HepG2 (cell line): ENCODE results near the gene CLCN1. TPM values are rescaled to one million over a fixed set of nuclear protein-coding genes. Genes with fewer than 3 reads are reported as not detected.
A peak's percentile ranks its signal among the peaks of the same experiment; 100 is the strongest.

Source experiments
- ATM ChIP-seq: fragments of 450-650 bp; IDR thresholded peaks from 2 replicates; pipeline ENCODE4 v1.7.1; 2017; ENCODE audit warnings: mild to moderate bottlenecking, borderline replicate concordance
- CBX5 ChIP-seq: sonication (generic); formaldehyde crosslinking; IDR thresholded peaks from 2 replicates; pipeline ENCODE4 v1.4.0; 2020; ENCODE audit warnings: missing genetic modification reagents, borderline replicate concordance
- CERS6 ChIP-seq: sonication (generic); formaldehyde crosslinking; IDR thresholded peaks from 2 replicates; pipeline ENCODE4 v1.5.0; 2020; ENCODE audit warnings: missing genetic modification reagents
- HINFP ChIP-seq: sonication (generic); formaldehyde crosslinking; IDR thresholded peaks from 2 replicates; pipeline ENCODE4 v1.4.0; 2020; ENCODE audit warnings: low read depth, mild to moderate bottlenecking, missing genetic modification reagents
- KDM5A ChIP-seq: fragments of 200-600 bp; sonication (generic); IDR thresholded peaks from 2 replicates; pipeline ENCODE4 v1.7.0; 2018; ENCODE audit warnings: antibody characterized with exemption, mild to moderate bottlenecking, low read length, borderline replicate concordance
- NAIF1 ChIP-seq: sonication (generic); formaldehyde crosslinking; IDR thresholded peaks from 2 replicates; pipeline ENCODE4 v1.5.0; 2020; ENCODE audit warnings: mild to moderate bottlenecking, missing genetic modification reagents, borderline replicate concordance
- NR2F1 ChIP-seq, 2 experiments: fragments of 450-650 bp in 1 of 2; formaldehyde crosslinking in 1 of 2; IDR thresholded peaks; 2 replicates each; pipeline versions ENCODE4 v1.5.0 to v1.6.1; 2016 to 2020; ENCODE audit warnings: mild to moderate bottlenecking in 1 of 2, missing compliant biosample characterization in 1 of 2, missing genetic modification reagents in 1 of 2, moderate library complexity in 1 of 2
- PCBP1 ChIP-seq: fragments of 200-400 bp; formaldehyde crosslinking; IDR thresholded peaks from 2 replicates; pipeline ENCODE4 v1.6.1; 2017; ENCODE audit warnings: mild to moderate bottlenecking, low read depth, low read length, borderline replicate concordance
- STAG1 ChIP-seq: sonication (generic); formaldehyde crosslinking; IDR thresholded peaks from 2 replicates; pipeline ENCODE4 v1.4.0; 2020; ENCODE audit warnings: missing genetic modification reagents
- YEATS4 ChIP-seq: sonication (generic); formaldehyde crosslinking; IDR thresholded peaks from 2 replicates; pipeline ENCODE4 v1.4.0; 2020; ENCODE audit warnings: missing genetic modification reagents, borderline replicate concordance
- ZFYVE20 ChIP-seq: sonication (generic); formaldehyde crosslinking; IDR thresholded peaks from 2 replicates; pipeline ENCODE4 v1.8.0; 2023; ENCODE audit warnings: low read depth, mild to moderate bottlenecking, moderate library complexity, missing genetic modification reagents, borderline replicate concordance
- ZNF232 ChIP-seq: sonication (generic); formaldehyde crosslinking; IDR thresholded peaks from 2 replicates; pipeline ENCODE4 v1.4.0; 2020; ENCODE audit warnings: missing genetic modification reagents, borderline replicate concordance
- ZNF264 ChIP-seq: sonication (generic); formaldehyde crosslinking; IDR thresholded peaks from 2 replicates; pipeline ENCODE4 v1.4.0; 2020; ENCODE audit warnings: missing genetic modification reagents
- ZNF501 ChIP-seq: sonication (generic); formaldehyde crosslinking; IDR thresholded peaks from 2 replicates; pipeline ENCODE4 v1.5.1; 2020; ENCODE audit warnings: mild to moderate bottlenecking, moderate library complexity, missing genetic modification reagents
- ZNF574 ChIP-seq: sonication (generic); formaldehyde crosslinking; IDR thresholded peaks from 2 replicates; pipeline ENCODE4 v1.4.0; 2020; ENCODE audit warnings: missing genetic modification reagents
- ZNF598 ChIP-seq: sonication (generic); formaldehyde crosslinking; IDR thresholded peaks from 2 replicates; pipeline ENCODE4 v1.5.1; 2020; ENCODE audit warnings: mild to moderate bottlenecking, missing genetic modification reagents, borderline replicate concordance
- ZNF879 ChIP-seq: sonication (generic); formaldehyde crosslinking; IDR thresholded peaks from 2 replicates; pipeline ENCODE4 v1.8.1; 2023; ENCODE audit warnings: missing genetic modification reagents
- polyA plus RNA-seq, 8 experiments: library from polyadenylated mRNA; depleted of rRNA in 3 of 8; stranded (reverse) in 7 of 8; unstranded in 1 of 8; fragments of >200 nt; fragmentation: Illumina TruSeq in 4 of 8; extraction: Trizol in 4 of 8; gene quantifications; 2 replicates each; pipeline versions ENCODE4 v1.2.1 to v1.2.3, GENCODE V29; 2011 to 2016; ENCODE audit warnings: low read depth in 4 of 8, missing spikeins in 1 of 8, mixed read lengths in 1 of 8; ENCODE audit not compliant: insufficient read depth in 1 of 8
- total RNA-seq, 5 experiments: library from RNA; depleted of rRNA; stranded (reverse); fragments of >200 nt; fragmentation: Illumina TruSeq; extraction: Trizol; gene quantifications; 2 replicates each; pipeline ENCODE4 v1.2.3, GENCODE V29; 2016; ENCODE audit warnings: low read depth in 1 of 5
- TF ChIP-seq, protein P1 (sequence below): IDR thresholded peaks from 2 replicates; pipeline ENCODE4 v1.4.0; 2020; ENCODE audit warnings: mild to moderate bottlenecking, missing genetic modification reagents

Gene CLCN1
- total and polyA plus RNA-seq, 2 of the 13 experiments (the other 11 are each of a cell fraction or from before 2014, with no cell fraction given): 0.01 TPM; not detected in 1

DNA sequence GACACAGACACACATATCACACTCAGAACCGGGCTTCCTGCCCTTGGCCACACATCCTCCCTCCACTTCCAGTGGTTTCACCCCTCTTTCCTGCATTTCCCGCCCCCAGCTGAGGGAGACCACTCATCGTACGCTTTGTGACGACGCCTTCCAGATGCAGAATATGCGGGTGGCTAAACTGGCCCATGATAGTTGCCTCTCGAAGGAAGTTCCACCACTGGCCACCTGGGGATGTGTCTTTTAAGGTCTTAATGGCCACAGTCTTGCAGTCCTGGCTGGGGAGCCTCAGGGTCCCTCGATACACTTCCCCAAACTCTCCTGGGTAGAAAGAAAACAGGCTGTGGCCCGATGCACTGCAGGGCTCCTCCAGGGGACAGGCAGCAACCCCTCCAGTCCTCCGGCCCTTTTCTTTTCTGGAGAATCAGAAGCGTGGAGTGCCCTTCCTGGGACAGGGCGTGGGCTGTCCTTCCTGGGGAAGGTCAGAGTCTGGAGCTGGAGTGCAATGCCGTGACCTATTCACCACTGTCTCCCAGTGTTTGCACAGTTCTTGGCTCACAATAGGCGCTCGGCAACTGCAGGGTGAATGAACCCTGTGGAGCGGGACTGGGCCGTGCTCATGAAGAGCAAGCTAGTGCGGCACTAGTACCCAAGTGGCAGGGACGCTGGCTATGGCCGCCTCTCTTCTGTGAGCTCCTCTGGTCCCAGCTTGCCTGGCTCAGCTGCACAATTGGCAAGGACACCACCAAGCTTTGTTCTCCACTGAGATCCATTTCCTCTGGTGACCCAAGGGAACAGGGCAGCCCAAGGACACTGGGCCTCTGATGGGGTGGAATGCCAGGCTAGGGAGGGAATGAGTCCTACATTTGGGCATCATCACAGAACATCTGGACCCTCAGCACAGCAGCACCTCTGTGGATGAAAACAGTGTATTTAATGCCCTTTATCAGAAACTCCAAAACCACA lies 79.6 kb downstream of the CLCN1 start (continued):
- TF ChIP-seq ZFYVE20 (CRISPR knock-in tag) (no peak), YEATS4 (CRISPR knock-in tag) (peak; percentile 60; the same call in 1 of the 2 replicates), ZNF264 (CRISPR knock-in tag) (peak; percentile 60; the same call in 1 of the 2 replicates), ZNF598 (CRISPR knock-in tag) (0 out of 2 replicates have a peak, but pooled peaks have one; percentile 39), NAIF1 (CRISPR knock-in tag) (0 out of 2 replicates have a peak, but pooled peaks have one; percentile 69), PCBP1 (no peak), ZNF232 (0 out of 2 replicates have a peak, but pooled peaks have one; percentile 47), CERS6 (CRISPR knock-in tag) (no peak), STAG1 (CRISPR knock-in tag) (peak; percentile 25; the same call in 1 of the 2 replicates), ZNF574 (CRISPR knock-in tag) (peak; percentile 77), HINFP (CRISPR knock-in tag) (peak; percentile 69; the same call in 1 of the 2 replicates), CBX5 (no peak), ZNF879 (CRISPR knock-in tag) (no peak), NR2F1 (CRISPR knock-in tag; IDR thresholded peaks at IDR 0.05) (peak; percentile 82 to 89), ATM (no peak), KDM5A (no peak), ZNF501 (CRISPR knock-in tag) (peak; percentile 29; the same call in 1 of the 2 replicates)
- TF ChIP-seq, protein P1, sequence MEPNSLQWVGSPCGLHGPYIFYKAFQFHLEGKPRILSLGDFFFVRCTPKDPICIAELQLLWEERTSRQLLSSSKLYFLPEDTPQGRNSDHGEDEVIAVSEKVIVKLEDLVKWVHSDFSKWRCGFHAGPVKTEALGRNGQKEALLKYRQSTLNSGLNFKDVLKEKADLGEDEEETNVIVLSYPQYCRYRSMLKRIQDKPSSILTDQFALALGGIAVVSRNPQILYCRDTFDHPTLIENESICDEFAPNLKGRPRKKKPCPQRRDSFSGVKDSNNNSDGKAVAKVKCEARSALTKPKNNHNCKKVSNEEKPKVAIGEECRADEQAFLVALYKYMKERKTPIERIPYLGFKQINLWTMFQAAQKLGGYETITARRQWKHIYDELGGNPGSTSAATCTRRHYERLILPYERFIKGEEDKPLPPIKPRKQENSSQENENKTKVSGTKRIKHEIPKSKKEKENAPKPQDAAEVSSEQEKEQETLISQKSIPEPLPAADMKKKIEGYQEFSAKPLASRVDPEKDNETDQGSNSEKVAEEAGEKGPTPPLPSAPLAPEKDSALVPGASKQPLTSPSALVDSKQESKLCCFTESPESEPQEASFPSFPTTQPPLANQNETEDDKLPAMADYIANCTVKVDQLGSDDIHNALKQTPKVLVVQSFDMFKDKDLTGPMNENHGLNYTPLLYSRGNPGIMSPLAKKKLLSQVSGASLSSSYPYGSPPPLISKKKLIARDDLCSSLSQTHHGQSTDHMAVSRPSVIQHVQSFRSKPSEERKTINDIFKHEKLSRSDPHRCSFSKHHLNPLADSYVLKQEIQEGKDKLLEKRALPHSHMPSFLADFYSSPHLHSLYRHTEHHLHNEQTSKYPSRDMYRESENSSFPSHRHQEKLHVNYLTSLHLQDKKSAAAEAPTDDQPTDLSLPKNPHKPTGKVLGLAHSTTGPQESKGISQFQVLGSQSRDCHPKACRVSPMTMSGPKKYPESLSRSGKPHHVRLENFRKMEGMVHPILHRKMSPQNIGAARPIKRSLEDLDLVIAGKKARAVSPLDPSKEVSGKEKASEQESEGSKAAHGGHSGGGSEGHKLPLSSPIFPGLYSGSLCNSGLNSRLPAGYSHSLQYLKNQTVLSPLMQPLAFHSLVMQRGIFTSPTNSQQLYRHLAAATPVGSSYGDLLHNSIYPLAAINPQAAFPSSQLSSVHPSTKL (CRISPR knock-in tag): peak; percentile 84
